Measurements from ENCODE around the gene NMNAT1. TPM values are rescaled to one million over a fixed set of nuclear protein-coding genes. Genes with fewer than 3 reads are reported as not detected.

Gene NMNAT1
- total RNA-seq, 1 donor from 2014 or later = 19.3 TPM

Small RNA genes lying within 50 kb of the gene (microRNA-seq; reads per million reads assigned to microRNA genes)
- not detected for gene MIR5697

Other genes starting within 250 kb of the NMNAT1 start
- gene CLSTN1, start 119.5 kb upstream of the NMNAT1 start, total RNA-seq = 52.3 TPM
- gene CTNNBIP1, start 33.2 kb upstream of the NMNAT1 start, total RNA-seq = 50.6 TPM
- 41.8 TPM for gene LZIC, start 84 bp upstream of the NMNAT1 start, total RNA-seq
- 39.3 TPM for gene RBP7, start 53.8 kb downstream of the NMNAT1 start, total RNA-seq
- gene UBE4B, start 89.5 kb downstream of the NMNAT1 start, total RNA-seq = 66.4 TPM